AG20443 (cell line): ENCODE measurements around the gene KRT86.
"Not testable (repeated sequence)": the region's sequence is repeated elsewhere in the genome, so short reads cannot be mapped to it uniquely, and the experiment has no call there.

Experiments used
- DNase-seq: peaks from one replicate; pipeline ENCODE4 v3.0.0; 2012; ENCODE audit warnings: low spot score, mixed read lengths

KRT86 gene

DNA sequence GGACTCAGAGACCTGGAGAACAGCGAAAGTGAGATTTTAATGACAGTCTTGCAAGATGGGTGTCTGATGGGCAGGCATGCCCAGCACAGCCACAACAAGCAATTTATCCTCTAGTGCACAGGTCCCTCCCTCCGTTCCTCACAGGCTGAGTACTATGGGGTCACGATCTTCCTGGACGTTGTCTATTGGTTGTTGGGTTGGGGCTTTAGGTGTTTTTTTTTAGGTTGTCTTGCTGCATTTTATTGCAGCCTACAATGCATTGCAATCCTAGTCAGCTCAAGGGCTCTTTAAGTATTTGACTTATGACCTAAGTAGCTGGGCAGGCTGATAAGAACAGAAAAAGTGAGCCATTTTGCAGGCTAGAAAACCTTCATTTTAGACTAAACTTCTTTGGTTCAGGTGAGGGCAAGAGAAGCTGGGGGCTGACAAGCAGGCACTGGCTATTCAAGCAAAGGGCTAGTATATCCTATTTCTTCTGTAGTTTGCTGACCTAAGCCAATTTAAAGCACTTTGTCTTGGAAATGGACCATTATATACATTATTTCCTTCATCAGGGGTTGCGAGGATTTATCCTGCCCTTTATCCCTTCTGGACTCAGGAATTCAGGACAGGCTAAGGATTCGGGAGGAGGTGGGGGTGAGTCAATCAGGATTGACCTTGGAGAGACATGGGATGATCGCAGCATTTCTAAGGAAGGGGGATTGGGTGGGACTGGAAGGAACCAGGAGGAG, 35.4 kb upstream of the KRT86 start:
- DNase-seq: no peak

DNA sequence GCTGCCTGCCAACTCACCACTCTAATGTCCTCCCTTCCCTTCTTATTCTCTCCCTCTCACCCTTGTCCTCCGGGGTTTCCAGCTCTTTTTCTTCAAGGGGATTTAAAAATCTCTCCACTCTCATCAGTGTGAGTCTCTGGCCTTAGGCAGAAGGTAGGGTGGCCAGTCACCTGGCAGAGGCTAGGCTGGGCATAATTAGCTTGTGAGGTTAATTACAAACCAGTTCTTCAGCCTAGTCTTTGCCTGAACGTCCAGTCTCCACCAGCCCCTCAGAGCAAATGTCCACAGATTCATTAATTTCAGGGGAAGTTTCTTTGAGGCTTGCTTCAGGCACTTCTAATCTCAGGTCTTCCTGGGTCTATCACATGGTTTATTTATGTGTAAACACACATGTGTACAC, 34.7 kb upstream of the KRT86 start:
- no peak for DNase-seq

DNA sequence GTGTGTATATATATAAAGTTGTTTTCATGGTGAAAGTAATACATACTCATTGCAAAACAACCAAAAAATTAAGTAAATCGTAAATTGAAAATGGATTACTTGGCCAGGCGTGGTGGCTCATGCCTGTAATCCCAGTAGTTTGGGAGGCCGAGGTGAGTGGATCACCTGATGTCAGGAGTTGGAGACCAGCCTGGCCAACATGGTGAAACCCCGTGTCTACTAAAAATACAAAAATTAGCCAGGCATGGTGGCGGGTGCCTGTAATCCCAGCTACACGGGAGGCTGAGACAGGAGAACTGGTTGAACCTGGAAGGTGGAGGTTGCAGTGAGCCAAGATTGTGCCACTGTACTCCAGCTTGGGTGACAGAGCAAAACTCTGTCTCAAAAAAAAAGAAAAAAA, 34.2 kb upstream of the KRT86 start:
- DNase-seq: not testable (repeated sequence)

DNA sequence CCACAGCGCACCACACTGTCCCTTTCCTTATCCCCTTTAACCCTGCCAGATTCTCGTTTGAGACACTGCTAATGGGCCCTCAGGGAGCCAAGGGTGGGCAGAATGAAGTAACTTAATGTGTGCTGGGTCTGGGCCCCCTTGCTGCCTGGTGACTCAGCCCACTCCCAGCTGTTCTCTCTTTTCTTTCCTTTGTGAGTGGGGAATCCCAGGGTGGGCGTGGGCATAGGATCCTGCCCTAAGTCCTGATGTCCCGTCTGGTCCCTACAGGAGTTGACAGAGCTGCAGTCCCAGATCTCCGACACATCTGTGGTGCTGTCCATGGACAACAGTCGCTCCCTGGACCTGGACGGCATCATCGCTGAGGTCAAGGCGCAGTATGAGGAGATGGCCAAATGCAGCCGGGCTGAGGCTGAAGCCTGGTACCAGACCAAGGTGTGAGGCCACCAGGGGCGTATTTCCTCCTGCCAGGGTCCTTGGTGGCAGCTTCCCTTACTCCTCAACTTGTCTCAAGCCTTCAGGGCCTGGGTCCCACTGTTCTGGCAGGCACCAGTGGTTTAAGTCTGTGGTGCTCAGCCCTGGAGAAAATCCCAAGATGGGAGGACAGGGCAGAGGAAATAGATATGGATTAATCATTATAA, 33.1 kb upstream of the KRT86 start:
- DNase-seq: no peak

DNA sequence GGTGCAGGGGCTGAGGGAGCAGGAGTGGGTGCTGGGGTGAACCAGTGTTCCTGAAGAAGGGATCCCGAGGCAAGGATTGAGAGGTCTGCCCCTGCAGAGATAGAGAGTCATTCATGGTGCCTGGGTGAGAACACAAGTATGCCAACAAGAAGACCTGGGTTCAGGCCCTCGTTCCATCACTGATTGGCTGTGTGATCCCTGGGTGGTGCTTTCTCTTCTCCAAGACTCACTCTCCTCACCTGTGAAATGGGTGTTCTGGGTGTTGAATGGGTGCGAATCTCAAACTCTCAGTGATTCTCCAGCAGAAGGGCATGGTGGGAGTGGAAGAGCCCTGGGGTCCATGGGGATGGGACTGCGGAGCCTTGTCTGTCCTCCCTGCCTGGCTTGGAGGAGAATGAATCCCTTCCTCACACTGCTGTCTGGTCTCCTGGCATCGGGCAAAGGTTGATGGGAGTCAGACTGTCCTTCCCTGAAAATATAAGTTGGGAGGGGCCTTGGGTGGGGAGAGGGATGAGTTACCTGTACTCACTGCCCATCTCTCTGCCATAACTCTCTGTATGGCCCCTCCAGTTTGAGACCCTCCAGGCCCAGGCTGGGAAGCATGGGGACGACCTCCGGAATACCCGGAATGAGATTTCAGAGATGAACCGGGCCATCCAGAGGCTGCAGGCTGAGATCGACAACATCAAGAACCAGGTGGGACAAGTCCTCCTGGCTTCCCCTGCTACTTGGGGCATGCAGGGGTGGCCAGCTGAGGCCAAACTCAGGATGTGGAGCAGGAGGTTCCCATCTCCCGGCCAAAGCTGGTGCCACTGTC, 31.8 kb upstream of the KRT86 start:
- no peak for DNase-seq

DNA sequence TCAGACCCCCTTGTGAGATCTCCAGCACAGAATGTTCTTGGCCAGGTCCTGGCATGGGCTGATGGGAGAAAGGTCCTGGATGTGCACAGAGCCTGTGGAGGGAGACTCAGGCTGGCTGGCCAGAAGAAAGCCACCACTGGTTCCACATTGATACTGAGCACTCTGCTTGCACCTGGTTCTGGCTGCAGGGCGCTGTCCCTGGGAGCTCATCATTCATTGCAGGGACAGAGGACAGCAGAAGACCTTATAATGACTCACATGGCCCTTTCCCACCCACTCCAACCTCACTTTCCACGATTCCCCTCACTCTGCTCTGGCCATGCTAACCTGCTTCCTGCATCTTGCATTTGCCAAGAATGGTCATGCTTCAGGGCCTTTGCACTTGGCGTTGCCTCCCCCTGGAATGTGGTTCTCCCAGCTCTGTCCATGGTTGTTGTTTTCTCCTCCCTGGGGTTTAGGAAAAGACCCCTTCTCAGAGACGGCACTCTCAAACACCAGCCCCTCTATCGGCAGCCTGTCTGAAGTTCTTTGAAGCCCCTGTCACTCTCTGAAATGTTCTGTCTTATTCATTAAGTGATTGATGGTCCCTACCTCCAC, 31.1 kb upstream of the KRT86 start:
- DNase-seq: no peak

DNA sequence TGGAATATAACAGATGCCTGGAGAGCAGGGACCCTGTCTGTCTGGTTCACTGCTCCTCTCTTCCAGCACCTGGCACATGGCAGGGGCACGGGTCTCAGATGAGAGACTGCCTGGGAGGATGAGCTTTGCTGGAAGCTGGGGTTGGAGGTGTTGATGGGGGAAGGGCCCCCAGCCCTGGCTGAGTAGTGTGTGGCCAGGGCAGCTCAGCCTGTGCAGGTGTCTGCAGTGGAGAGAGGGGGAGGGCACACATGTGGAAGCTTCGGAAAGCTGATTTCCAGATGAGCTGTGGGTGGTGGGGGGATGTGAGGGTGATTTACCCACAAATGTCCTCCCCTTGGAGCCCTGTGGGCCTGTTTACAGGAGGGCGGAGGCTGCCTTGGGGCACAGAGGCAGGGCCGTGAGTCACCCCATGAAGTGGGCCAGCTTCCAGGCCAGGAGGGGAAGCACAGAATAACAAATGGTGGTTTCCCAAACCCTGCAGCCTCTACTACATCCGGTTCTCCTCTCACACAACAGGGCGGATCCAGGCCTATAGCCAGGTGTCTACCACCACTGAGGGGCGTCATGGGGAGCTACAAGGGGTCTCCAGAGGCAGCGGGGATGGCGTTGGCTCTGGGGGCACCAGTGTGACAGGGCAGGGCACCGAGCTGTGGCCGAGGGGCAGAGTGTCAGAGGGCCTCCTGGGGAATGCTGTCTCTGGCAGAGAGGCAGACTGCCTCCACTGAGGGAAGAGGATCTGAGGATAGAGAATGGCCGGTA, 30.4 kb upstream of the KRT86 start:
- DNase-seq: peak; percentile 97

DNA sequence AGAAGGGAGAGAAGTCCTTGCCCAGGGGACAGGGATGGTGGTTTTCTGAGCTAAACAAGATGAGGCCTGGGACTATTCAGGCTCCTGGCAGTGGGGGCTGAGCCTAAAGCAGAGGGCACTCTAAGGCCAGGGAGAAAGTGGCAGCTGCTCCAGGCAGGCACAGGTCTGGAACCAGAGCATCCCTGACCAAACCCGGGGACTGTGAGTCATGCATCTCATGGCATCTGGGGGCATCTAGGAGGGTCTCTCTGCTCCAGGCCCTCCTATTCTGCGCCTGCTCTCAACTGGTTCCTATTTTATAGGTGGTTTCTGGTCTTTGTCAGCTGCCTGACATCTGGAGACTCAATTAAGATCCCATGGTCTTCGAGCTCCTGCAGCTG, 29.8 kb upstream of the KRT86 start:
- peak; percentile 40 for DNase-seq

DNA sequence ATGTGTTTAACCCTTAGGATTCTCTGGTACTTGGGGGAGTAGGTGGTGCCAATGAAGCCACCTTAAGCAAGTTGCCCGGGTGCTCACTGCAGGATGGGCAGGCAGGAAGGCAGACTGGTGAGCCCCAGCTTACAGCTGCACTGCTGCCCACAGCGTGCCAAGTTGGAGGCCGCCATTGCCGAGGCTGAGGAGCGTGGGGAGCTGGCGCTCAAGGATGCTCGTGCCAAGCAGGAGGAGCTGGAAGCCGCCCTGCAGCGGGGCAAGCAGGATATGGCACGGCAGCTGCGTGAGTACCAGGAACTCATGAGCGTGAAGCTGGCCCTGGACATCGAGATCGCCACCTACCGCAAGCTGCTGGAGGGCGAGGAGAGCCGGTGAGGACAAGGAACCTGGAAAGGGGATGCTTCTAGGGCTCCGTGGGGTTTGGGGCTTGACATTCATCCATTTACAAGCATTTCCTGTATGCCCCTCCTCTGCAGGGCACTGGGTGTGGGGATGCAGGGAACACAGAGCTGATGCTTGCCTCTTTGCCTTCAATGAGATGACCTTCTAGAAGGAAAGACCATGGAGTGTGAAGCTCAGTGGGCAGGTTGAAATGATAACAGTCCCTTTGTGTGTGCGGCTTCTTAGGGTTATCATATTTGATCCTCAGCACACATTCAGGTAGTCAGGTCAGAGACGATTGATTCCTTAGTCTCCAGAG, 29.0 kb upstream of the KRT86 start:
- DNase-seq: no peak

DNA sequence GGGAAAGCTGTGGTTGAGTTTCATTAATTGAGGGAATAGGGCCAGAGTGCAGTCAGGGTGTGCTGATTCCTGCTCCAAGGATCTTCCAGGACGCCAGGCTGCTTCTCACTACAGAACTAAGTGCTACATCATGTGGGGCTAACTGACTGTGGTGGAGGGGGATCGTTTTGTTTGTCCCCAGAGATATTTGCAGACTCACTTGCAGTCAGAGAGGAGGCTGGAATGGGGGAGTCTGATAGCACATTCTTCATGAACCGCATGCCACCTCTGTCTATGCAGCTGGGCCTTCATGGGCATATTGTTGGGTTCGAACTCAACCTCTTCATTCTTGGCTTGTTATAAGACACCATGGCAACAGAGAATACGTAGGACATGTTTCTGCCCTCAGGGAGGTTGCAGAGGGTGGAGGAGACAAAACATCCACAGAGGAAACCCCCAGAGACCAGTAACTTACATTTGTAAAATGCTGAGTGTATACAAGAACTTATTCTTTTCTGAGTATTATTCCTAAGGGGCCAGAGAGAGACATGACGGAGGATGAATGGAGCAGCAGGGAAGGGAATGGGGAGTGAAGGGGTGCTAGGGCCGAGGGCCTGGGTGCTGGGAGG, 28.4 kb upstream of the KRT86 start:
- DNase-seq: no peak

DNA sequence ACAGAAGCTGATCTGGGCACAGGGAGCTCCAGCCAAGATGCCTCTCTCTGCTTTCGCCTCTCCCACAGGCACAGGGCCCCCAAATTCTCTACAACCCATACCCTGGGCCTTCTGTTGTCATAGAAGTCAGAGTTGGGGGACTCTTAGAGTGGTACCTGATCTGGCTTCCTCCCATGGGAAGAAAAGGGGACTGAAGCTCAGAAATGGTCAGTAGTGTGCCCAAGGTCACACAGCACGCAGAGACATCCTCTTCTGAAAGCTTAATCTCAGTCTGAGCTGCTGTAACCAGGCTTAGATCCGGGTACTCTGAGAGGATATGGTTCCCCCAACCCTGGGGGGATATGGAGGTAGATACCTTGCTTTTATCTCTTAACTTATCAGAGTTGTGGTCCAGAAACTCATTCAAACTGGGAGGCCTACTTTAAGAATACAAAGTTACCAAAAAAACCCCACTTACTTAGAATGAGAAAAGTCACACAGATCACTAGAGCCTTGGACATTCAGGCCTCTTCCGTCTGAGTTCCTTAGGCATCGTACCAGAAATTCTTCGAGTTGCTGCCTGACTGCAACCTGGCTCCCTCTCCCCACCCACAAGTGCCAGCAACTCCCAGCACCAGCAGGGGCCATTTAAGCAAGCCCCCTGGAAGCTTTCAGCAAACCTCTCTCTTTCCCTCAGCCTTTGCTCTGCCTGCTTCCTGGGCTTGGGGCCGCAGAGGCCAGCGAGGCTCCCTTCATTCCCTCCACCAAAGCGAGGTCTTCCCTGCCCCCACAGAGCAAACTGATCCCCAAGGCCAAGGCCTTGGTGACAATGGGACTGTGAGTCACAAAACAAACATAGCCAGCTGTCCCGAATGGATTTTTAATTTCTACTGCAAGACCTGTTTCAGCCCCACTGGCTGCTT, 27.5 kb upstream of the KRT86 start:
- DNase-seq: no peak

DNA sequence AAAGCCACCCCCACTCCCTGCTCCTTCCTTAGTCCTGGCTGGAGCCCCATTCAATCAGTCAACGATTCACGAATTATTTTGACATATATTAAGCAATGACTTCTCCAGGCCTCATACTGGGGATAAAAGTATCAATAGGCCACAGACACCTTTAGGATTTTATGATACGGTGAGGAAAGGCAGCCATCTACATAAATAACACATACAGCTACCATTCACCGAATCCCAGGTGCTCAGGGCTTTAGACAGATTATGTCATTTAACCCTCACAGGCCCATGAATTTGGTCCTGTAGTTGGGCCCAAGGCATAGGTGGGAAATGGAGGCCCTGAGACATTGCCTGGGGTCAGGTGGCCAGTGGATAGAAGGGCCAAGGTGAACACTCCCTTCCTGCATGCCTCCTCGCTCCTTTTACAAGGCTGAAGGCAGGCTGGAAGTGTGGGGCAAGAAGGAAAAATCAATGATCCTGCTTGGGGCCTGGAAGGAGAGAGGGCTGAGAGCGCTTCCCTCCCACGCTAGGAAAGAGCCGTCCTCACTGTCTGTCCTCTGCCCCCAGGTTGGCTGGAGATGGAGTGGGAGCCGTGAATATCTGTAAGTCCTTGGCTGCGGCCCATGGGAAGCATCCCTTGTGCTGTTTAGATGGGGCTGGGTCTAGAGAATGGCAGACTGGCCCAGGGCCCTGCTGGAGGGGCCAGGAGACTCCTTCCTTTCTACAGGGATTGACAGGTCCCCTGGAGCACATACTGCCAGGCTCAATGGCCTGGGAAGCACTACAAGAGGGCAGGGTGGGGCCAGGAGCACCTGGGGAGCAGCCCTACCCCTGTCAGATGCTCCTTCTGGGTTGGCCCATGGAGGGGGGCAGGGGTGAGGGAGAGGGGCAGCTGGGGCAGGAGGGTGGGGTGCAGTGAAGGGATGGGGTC, 26.6 kb upstream of the KRT86 start:
- no peak for DNase-seq

DNA sequence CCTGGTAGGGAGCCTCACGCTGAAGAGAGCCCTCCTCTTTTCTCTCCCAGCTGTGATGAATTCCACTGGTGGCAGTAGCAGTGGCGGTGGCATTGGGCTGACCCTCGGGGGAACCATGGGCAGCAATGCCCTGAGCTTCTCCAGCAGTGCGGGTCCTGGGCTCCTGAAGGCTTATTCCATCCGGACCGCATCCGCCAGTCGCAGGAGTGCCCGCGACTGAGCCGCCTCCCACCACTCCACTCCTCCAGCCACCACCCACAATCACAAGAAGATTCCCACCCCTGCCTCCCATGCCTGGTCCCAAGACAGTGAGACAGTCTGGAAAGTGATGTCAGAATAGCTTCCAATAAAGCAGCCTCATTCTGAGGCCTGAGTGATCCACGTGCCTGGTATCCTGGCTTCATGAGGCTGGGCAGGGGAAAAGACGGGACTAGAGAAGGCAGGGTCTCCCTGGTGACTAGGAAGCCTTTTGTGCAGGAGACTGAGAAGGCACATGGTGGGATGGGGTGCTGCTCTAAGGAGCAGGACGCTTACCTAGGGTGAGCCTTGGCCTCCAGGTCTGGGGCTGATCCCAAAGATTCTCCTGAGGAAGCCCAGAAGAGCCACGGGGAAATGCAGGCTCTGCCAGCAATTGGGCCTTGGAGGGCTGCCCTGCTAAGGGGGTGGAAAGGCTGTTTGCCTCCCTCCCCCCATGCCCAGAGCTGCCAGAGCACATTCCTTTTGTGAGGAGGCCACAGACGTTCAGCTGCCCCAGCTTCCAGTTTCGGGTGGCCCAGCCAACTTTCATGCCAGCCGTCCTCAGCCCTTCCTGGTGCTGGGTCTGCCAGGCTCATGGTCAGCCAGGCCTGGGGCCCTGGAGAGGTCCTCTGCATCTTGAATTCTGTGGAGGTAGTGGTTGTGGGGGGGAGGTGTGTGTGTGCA, 25.6 kb upstream of the KRT86 start:
- peak; percentile 63 for DNase-seq

DNA sequence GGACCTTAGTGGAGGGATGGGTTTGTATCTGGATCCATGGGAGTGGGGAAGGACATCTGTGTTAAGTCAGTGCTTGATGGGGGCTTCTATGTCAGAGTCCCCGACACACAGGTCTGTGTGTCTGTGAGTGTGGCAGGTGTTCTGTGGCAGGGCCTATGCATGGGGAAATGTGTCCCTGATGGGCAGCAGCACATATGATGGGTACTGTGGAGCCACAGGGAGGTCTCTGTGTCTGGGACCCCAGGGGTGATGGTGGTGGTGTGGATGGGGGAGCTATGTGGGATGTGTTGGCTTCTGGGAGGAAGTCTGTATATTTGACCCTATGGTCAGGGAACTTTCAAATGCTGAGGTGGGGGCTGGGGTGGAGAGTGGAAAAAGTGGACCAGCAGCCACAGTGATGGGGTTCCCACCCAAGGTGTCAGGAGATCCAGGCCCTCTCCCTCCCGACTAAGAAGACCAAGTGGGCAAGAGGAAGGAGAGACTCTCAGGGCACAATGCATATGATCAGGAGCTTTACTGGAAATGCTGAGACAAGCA, 24.9 kb upstream of the KRT86 start:
- DNase-seq: no peak

DNA sequence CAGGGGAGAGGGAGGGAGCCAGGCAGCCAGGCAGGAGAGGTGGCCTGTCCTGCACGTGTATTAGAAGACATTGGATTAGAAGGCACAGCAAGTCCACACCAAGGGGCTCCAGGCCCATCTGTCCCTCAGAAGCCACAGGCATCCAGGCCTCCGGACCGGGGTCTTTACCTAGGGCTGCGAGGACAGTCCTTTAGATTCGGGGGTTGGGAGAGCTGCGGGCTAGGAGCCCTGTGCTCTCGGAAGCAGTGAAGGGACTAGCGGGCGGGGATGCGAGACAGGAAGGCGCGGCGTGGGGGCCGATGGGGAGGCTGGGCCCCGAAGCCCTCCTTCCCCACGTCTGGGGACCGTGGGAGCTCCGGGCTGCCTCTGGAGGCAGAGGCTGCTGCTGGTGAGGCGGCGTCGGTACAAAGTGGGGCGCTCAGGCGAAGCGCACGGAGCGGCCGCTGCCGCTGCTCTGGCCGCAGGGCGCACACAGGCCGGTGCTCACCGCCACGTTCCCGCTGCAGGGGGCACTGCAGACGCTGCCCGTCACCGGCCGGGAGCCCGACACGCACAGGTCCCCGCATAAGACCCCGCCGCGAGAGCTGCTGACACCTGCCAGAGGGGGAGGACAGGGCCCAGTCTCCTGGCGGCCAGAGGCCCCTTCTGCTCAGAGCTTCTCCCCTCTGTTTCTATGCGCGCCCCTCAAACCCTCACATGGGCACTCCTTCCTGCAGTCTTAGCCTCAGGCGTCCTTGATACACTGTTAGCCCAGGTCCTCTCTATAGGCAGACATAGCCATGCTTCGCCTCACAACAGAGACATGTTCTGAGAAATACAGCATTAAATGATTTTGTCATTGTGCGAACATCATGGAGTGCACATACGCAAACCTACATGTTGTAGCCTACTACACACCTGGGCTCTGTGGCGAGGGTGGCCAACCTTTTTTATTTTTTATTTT, 24.1 kb upstream of the KRT86 start:
- no peak for DNase-seq

DNA sequence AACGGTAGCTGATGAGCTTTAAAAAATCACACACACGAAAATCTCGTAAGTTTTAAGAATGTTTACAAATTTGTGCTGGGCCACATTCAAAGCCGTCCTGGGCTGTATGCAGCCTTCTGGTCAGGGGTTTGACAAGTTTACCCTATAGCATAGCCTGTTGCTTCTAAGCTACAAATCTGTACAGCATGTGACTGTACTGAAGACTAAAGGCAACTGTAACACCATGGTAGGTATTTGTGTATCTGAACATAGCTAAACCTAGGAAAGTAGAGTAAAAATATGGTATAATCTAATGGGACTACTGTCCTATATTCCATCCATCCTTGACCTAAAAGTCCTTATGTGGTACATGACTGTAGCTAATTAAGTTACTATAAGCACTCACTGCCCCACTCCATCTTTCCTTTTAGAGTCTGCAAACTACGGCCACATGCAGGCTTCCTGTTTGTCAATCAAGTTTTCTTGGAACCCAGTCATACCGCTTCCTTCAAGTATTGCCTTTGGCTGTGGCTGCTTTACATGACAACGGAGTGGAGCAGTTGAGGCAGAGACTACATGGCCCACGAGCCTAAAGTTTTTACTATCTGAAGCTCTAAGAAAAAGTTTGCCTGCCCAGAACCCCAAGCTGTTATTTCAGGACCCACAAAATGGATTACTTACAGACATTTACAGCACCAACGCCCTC, 22.9 kb upstream of the KRT86 start:
- no peak for DNase-seq
